ENCODE results near the gene FNIP2.

DNA sequence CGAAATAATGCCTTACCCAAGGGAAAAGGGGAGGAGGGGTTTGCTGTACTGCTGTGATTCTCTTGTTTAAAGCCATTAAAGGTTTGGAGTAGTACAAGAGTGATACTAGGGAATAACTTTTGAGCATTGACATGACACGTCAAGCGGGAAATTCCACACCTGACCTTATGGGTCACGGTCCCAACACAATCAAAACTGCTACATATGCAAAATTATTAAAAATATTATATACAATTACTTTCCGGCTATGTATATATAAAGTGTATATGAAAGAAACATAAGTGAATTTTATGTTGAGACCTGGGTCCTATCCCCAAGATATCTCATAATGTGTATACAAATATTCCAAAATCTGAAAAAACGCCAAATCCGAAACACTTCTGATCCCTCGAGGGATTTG lies 21.0 kb downstream of the FNIP2 start:
- TF ChIP-seq POLR2AphosphoS5 (IDR thresholded peaks at IDR 0.05; ENCODE audit: low read depth, low read length) (no peak), POLR2A (IDR thresholded peaks at IDR 0.05; ENCODE audit: low read depth, low read length) (no peak), TAF1 (IDR thresholded peaks at IDR 0.05; ENCODE audit: low read depth, low read length) (no peak)

Data from GM12891 (cell line).